Activated CD4-positive, alpha-beta T cell treated with anti-CD3 and anti-CD28 coated beads, Interleukin-2, amount 10 ng/mL, durations not matched to agents 24 days and 14 days (primary cell): ENCODE data around the gene FNDC3B. TPM values are rescaled to one million over a fixed set of nuclear protein-coding genes. Genes with fewer than 3 reads are reported as not detected.

Experiments used
- DNase-seq: peaks from one replicate; pipeline ENCODE4 v3.0.0; 2022
- H3K27ac Mint-ChIP-seq: one replicate; pipeline ENCODE4 v1.8.0; 2022; ENCODE audit warnings: mild to moderate bottlenecking, mixed read lengths
- H3K27me3 Mint-ChIP-seq: one replicate; pipeline ENCODE4 v1.8.0; 2022; ENCODE audit warnings: mixed read lengths
- H3K36me3 Mint-ChIP-seq: one replicate; pipeline ENCODE4 v1.8.0; 2022; ENCODE audit warnings: low read depth, mild to moderate bottlenecking, mixed read lengths
- H3K4me1 Mint-ChIP-seq: one replicate; pipeline ENCODE4 v1.8.0; 2021; ENCODE audit warnings: mixed read lengths
- H3K4me3 Mint-ChIP-seq: one replicate; pipeline ENCODE4 v1.8.0; 2022; ENCODE audit warnings: mild to moderate bottlenecking, moderate library complexity, mixed read lengths
- H3K9me3 Mint-ChIP-seq: one replicate; pipeline ENCODE4 v1.8.0; 2021; ENCODE audit warnings: mixed read lengths
- intact Hi-C: fragments of 100-400 bp; cut with micrococcal nuclease; formaldehyde crosslinking; loops from one replicate; pipeline ENCODE4 v1.15.1; 2023
- total RNA-seq: library from RNA; stranded (reverse); gene quantifications from 2 replicates; pipeline ENCODE4 v1.2.3, GENCODE V29; 2022

Gene FNDC3B
- total RNA-seq, 1 donor from 2014 or later: 19.6 TPM

- no peak for DNase-seq
- peaks cover 4% of the 10 kb centered on the region for H3K36me3 Mint-ChIP-seq
- H3K27ac Mint-ChIP-seq: no peak overlapping the region
- no peak overlapping the region for H3K4me3 Mint-ChIP-seq
- intact Hi-C loops: no loop called here
- H3K9me3 Mint-ChIP-seq: no peaks in the 10 kb centered on the region
- no peaks in the 10 kb centered on the region for H3K27me3 Mint-ChIP-seq
- peaks cover 2% of the 10 kb centered on the region for H3K4me1 Mint-ChIP-seq
These were observed 184.5 kb downstream of the FNDC3B start for GRCh38 chr3:172223870-172224269.

- H3K4me1 Mint-ChIP-seq: peaks cover 2% of the 10 kb centered on the region
- intact Hi-C loops: no loop called here
- H3K27ac Mint-ChIP-seq: no peak overlapping the region
- H3K36me3 Mint-ChIP-seq: peaks cover 4% of the 10 kb centered on the region
- no peaks in the 10 kb centered on the region for H3K27me3 Mint-ChIP-seq
- H3K4me3 Mint-ChIP-seq: no peak overlapping the region
- no peaks in the 10 kb centered on the region for H3K9me3 Mint-ChIP-seq
- no peak for DNase-seq
These were observed 185.3 kb downstream of the FNDC3B start for GRCh38 chr3:172224560-172225214.

- H3K4me3 Mint-ChIP-seq: no peak overlapping the region
- no peak for DNase-seq
- no peaks in the 10 kb centered on the region for H3K9me3 Mint-ChIP-seq
- no peak overlapping the region for H3K27ac Mint-ChIP-seq
- H3K27me3 Mint-ChIP-seq: no peaks in the 10 kb centered on the region
- peaks cover 4% of the 10 kb centered on the region for H3K36me3 Mint-ChIP-seq
- intact Hi-C loops: no loop called here
- no peaks in the 10 kb centered on the region for H3K4me1 Mint-ChIP-seq
These were observed 185.9 kb downstream of the FNDC3B start for GRCh38 chr3:172225215-172225707.

- DNase-seq: no peak
- Mint-ChIP-seq H3K9me3 (no peaks in the 10 kb centered on the region), H3K27ac (no peak overlapping the region), H3K4me3 (no peak overlapping the region), H3K36me3 (peaks cover 4% of the 10 kb centered on the region), H3K27me3 (no peaks in the 10 kb centered on the region), H3K4me1 (no peaks in the 10 kb centered on the region)
- intact Hi-C loops: no loop called here
These were observed 187.5 kb downstream of the FNDC3B start for GRCh38 chr3:172226831-172227230.

GRCh38 chr3:172227340-172228035 is 188.1 kb downstream of the FNDC3B start:
- Mint-ChIP-seq H3K27ac (no peak overlapping the region), H3K4me1 (no peaks in the 10 kb centered on the region), H3K4me3 (no peak overlapping the region), H3K36me3 (peaks cover 4% of the 10 kb centered on the region), H3K27me3 (no peaks in the 10 kb centered on the region), H3K9me3 (no peaks in the 10 kb centered on the region)
- intact Hi-C loops: no loop called here
- no peak for DNase-seq

GRCh38 chr3:172228036-172228415 is 188.6 kb downstream of the FNDC3B start:
- no peak for DNase-seq
- H3K27ac Mint-ChIP-seq: no peak overlapping the region
- intact Hi-C loops: no loop called here
- peaks cover 4% of the 10 kb centered on the region for H3K36me3 Mint-ChIP-seq
- H3K27me3 Mint-ChIP-seq: no peaks in the 10 kb centered on the region
- no peaks in the 10 kb centered on the region for H3K9me3 Mint-ChIP-seq
- H3K4me1 Mint-ChIP-seq: no peaks in the 10 kb centered on the region
- H3K4me3 Mint-ChIP-seq: no peak overlapping the region

- H3K36me3 Mint-ChIP-seq: peaks cover 4% of the 10 kb centered on the region
- H3K27ac Mint-ChIP-seq: no peak overlapping the region
- no peaks in the 10 kb centered on the region for H3K27me3 Mint-ChIP-seq
- H3K4me1 Mint-ChIP-seq: no peaks in the 10 kb centered on the region
- intact Hi-C loops: no loop called here
- H3K9me3 Mint-ChIP-seq: no peaks in the 10 kb centered on the region
- no peak overlapping the region for H3K4me3 Mint-ChIP-seq
- DNase-seq: no peak
These were observed 190.1 kb downstream of the FNDC3B start for GRCh38 chr3:172229462-172229861.

GRCh38 chr3:172231318-172231901 is 192.0 kb downstream of the FNDC3B start:
- intact Hi-C loops: no loop called here
- H3K9me3 Mint-ChIP-seq: no peaks in the 10 kb centered on the region
- H3K27ac Mint-ChIP-seq: no peak overlapping the region
- peaks cover 4% of the 10 kb centered on the region for H3K36me3 Mint-ChIP-seq
- no peak for DNase-seq
- H3K27me3 Mint-ChIP-seq: no peaks in the 10 kb centered on the region
- no peaks in the 10 kb centered on the region for H3K4me1 Mint-ChIP-seq
- no peak overlapping the region for H3K4me3 Mint-ChIP-seq

GRCh38 chr3:172232579-172233212 is 193.3 kb downstream of the FNDC3B start:
- Mint-ChIP-seq H3K4me3 (no peak overlapping the region), H3K9me3 (no peaks in the 10 kb centered on the region), H3K27me3 (no peaks in the 10 kb centered on the region), H3K4me1 (no peaks in the 10 kb centered on the region), H3K36me3 (peaks cover 4% of the 10 kb centered on the region), H3K27ac (no peak overlapping the region)
- DNase-seq: no peak
- intact Hi-C loops: no loop called here

GRCh38 chr3:172233474-172234277 is 194.3 kb downstream of the FNDC3B start:
- intact Hi-C loops: no loop called here
- H3K36me3 Mint-ChIP-seq: peaks cover 1% of the 10 kb centered on the region
- no peak overlapping the region for H3K27ac Mint-ChIP-seq
- no peaks in the 10 kb centered on the region for H3K27me3 Mint-ChIP-seq
- DNase-seq: no peak
- H3K4me1 Mint-ChIP-seq: no peaks in the 10 kb centered on the region
- no peak overlapping the region for H3K4me3 Mint-ChIP-seq
- H3K9me3 Mint-ChIP-seq: no peaks in the 10 kb centered on the region

GRCh38 chr3:172235698-172236097 is 196.3 kb downstream of the FNDC3B start:
- Mint-ChIP-seq H3K27me3 (no peaks in the 10 kb centered on the region), H3K27ac (no peak overlapping the region), H3K9me3 (peaks cover 3% of the 10 kb centered on the region), H3K4me3 (no peak overlapping the region), H3K36me3 (peaks cover 1% of the 10 kb centered on the region), H3K4me1 (no peaks in the 10 kb centered on the region)
- DNase-seq: no peak
- intact Hi-C loops: no loop called here

- H3K9me3 Mint-ChIP-seq: peaks cover 13% of the 10 kb centered on the region
- H3K4me3 Mint-ChIP-seq: no peak overlapping the region
- intact Hi-C loops: no loop called here
- H3K4me1 Mint-ChIP-seq: no peaks in the 10 kb centered on the region
- H3K27ac Mint-ChIP-seq: no peak overlapping the region
- DNase-seq: no peak
- H3K27me3 Mint-ChIP-seq: no peaks in the 10 kb centered on the region
- peaks cover 11% of the 10 kb centered on the region for H3K36me3 Mint-ChIP-seq
These were observed 197.7 kb downstream of the FNDC3B start for GRCh38 chr3:172236771-172237742.

- Mint-ChIP-seq H3K27me3 (no peaks in the 10 kb centered on the region), H3K4me1 (no peaks in the 10 kb centered on the region), H3K9me3 (peaks cover 13% of the 10 kb centered on the region), H3K36me3 (peaks cover 15% of the 10 kb centered on the region), H3K4me3 (no peak overlapping the region), H3K27ac (no peak overlapping the region)
- DNase-seq: no peak
- intact Hi-C loops: no loop called here
These were observed 198.8 kb downstream of the FNDC3B start for GRCh38 chr3:172238188-172238587.
